ENCODE data around the gene TGIF1.

GRCh38 chr18:3415110-3415509, 34.9 kb upstream of the TGIF1 start:
- TF ChIP-seq CTCF (IDR thresholded peaks at IDR 0.05): no peak
- no peak for TF ChIP-seq EZH2 (IDR thresholded peaks at IDR 0.05)
